Liver (tissue), 9 donors: Measurements from ENCODE around the gene MUC6. TPM values are rescaled to one million over a fixed set of nuclear protein-coding genes. Genes with fewer than 3 reads are reported as not detected.

Experiments used
- DNase-seq: peaks from one replicate; pipeline ENCODE4 v3.0.0-alpha.2; 2017; ENCODE audit warnings: low spot score
- H3K27ac ChIP-seq, 2 donors: one replicate each; pipeline ENCODE4 v1.7.0; 2013; ENCODE audit warnings: inconsistent platforms in 2 of 2, low read length in 2 of 2, control low read depth in 1 of 2, low read depth in 1 of 2, mild to moderate bottlenecking in 1 of 2
- H3K27me3 ChIP-seq, 4 donors: one replicate each; pipeline versions ENCODE4 v1.6.1 to v1.7.0; 2013; ENCODE audit warnings: low read length in 3 of 4, inconsistent platforms in 1 of 4, mild to moderate bottlenecking in 1 of 4, moderate library complexity in 1 of 4; ENCODE audit not compliant: control insufficient read depth in 4 of 4, insufficient read depth in 4 of 4
- H3K36me3 ChIP-seq, 4 donors: one replicate each; pipeline versions ENCODE4 v1.6.1 to v1.7.0; 2013; ENCODE audit warnings: low read length in 3 of 4, mild to moderate bottlenecking in 3 of 4, low read depth in 1 of 4, moderate library complexity in 1 of 4; ENCODE audit not compliant: control insufficient read depth in 4 of 4, insufficient read depth in 3 of 4
- H3K4me1 ChIP-seq, 4 donors: one replicate each; pipeline versions ENCODE4 v1.6.1 to v1.7.0; 2013; ENCODE audit warnings: low read length in 3 of 4, mild to moderate bottlenecking in 3 of 4, moderate library complexity in 1 of 4; ENCODE audit not compliant: control insufficient read depth in 4 of 4, insufficient read depth in 4 of 4
- H3K4me3 ChIP-seq, 3 donors: one replicate each; pipeline versions ENCODE4 v1.6.1 to v1.7.0; 2013; ENCODE audit warnings: low read length in 3 of 3, control low read depth in 1 of 3, low read depth in 1 of 3, mild to moderate bottlenecking in 1 of 3
- H3K9ac ChIP-seq, 2 donors: one replicate each; pipeline ENCODE4 v1.7.0; 2013; ENCODE audit warnings: low read length in 2 of 2, mild to moderate bottlenecking in 2 of 2, moderate library complexity in 2 of 2, control low read depth in 1 of 2, low read depth in 1 of 2
- H3K9me3 ChIP-seq, 4 donors: one replicate each; pipeline versions ENCODE4 v1.6.1 to v1.7.0; 2013; ENCODE audit warnings: low read length in 3 of 4; ENCODE audit not compliant: control insufficient read depth in 4 of 4
- EGR1 ChIP-seq, 2 donors: IDR thresholded peaks; 2 replicates each; pipeline ENCODE4 v1.6.1; 2016 to 2018; ENCODE audit warnings: antibody characterized with exemption in 2 of 2, low read depth in 2 of 2
- FOXA1 ChIP-seq: IDR thresholded peaks from 2 replicates; pipeline ENCODE4 v1.6.1; 2016; ENCODE audit warnings: antibody characterized with exemption
- FOXA2 ChIP-seq: IDR thresholded peaks from 2 replicates; pipeline ENCODE4 v1.6.1; 2016; ENCODE audit warnings: antibody characterized with exemption
- GABPA ChIP-seq, 2 donors: IDR thresholded peaks in 1 of 2; conservative IDR thresholded peaks in 1 of 2; 2 replicates each; pipeline ENCODE4 v1.6.1; 2016; ENCODE audit warnings: antibody characterized with exemption in 2 of 2, mild to moderate bottlenecking in 1 of 2, moderate library complexity in 1 of 2
- HNF4A ChIP-seq, 2 donors: conservative IDR thresholded peaks; 2 replicates each; pipeline ENCODE4 v1.6.1; 2016; ENCODE audit warnings: antibody characterized with exemption in 2 of 2, mild to moderate bottlenecking in 2 of 2
- HNF4G ChIP-seq: IDR thresholded peaks from 2 replicates; pipeline ENCODE4 v1.6.1; 2016; ENCODE audit warnings: antibody characterized with exemption
- JUND ChIP-seq, 2 donors: IDR thresholded peaks; 2 replicates each; pipeline ENCODE4 v1.6.1; 2016; ENCODE audit warnings: antibody characterized with exemption in 2 of 2
- NR2F2 ChIP-seq: IDR thresholded peaks from 2 replicates; pipeline ENCODE4 v1.6.1; 2016; ENCODE audit warnings: antibody characterized with exemption
- RAD21 ChIP-seq, 2 donors: IDR thresholded peaks; 2 replicates each; pipeline ENCODE4 v1.6.1; 2016; ENCODE audit warnings: antibody characterized with exemption in 2 of 2, mild to moderate bottlenecking in 2 of 2
- RXRA ChIP-seq, 2 donors: IDR thresholded peaks; 2 replicates each; pipeline ENCODE4 v1.6.1; 2017 to 2018; ENCODE audit warnings: antibody characterized with exemption in 2 of 2, mild to moderate bottlenecking in 1 of 2
- SP1 ChIP-seq: IDR thresholded peaks from 2 replicates; pipeline ENCODE4 v1.6.1; 2018; ENCODE audit warnings: antibody characterized with exemption, mild to moderate bottlenecking
- TAF1 ChIP-seq: conservative IDR thresholded peaks from 2 replicates; pipeline ENCODE4 v1.6.1; 2016; ENCODE audit warnings: antibody characterized with exemption, mild to moderate bottlenecking
- YY1 ChIP-seq: IDR thresholded peaks from 2 replicates; pipeline ENCODE4 v1.6.1; 2016; ENCODE audit warnings: antibody characterized with exemption, mild to moderate bottlenecking
- WGBS: extraction: QIAGEN DNeasy Blood & Tissue Kit; methylation state at CpG from one replicate; pipeline ENCODE4 v1.1.7; 2013; 5-methylcytosine and 5-hydroxymethylcytosine counted together
- polyA plus RNA-seq, 2 donors: library from polyadenylated mRNA; stranded (reverse) in 1 of 2; unstranded in 1 of 2; fragments of 200-250 nt in 1 of 2; fragments of >200 nt in 1 of 2; fragmentation: Nextera tagmentation in 1 of 2; extraction: Ambion mirVana in 1 of 2; gene quantifications; one replicate each; pipeline versions ENCODE4 v1.2.1 to v1.2.3, GENCODE V29; 2013 to 2015
- total RNA-seq, 2 donors: library from RNA; depleted of rRNA; stranded (reverse); fragments of >200 nt; gene quantifications; one replicate each; pipeline ENCODE4 v1.2.3, GENCODE V29; 2014
- TF ChIP-seq, protein P1 (sequence below): IDR thresholded peaks from 2 replicates; pipeline ENCODE4 v1.6.1; 2016; ENCODE audit warnings: antibody characterized with exemption
- TF ChIP-seq, protein P2 (sequence below): IDR thresholded peaks from 2 replicates; pipeline ENCODE4 v1.6.1; 2016; ENCODE audit warnings: antibody characterized with exemption
- TF ChIP-seq, protein P3 (sequence below): IDR thresholded peaks from 2 replicates; pipeline ENCODE4 v1.6.1; 2016; ENCODE audit warnings: antibody characterized with exemption, mild to moderate bottlenecking
- TF ChIP-seq, protein P4 (sequence below): fragments of 150-350 bp; IDR thresholded peaks from 2 replicates; pipeline ENCODE4 v1.5.1; 2017; ENCODE audit warnings: improper control_type of control experiment, low read depth, low read length; ENCODE audit not compliant: missing input control
- TF ChIP-seq, protein P5 (sequence below): IDR thresholded peaks from 2 replicates; pipeline ENCODE4 v1.6.1; 2016; ENCODE audit warnings: antibody characterized with exemption
- donor health status: healthy.
- donor health status: healthy.
- donor health status: healthy.
- donor health status: healthy.
- donor health status: healthy.

MUC6 gene
- total and polyA plus RNA-seq, 4 donors: 0.05 to 0.54 (median 0.18) TPM

DNA sequence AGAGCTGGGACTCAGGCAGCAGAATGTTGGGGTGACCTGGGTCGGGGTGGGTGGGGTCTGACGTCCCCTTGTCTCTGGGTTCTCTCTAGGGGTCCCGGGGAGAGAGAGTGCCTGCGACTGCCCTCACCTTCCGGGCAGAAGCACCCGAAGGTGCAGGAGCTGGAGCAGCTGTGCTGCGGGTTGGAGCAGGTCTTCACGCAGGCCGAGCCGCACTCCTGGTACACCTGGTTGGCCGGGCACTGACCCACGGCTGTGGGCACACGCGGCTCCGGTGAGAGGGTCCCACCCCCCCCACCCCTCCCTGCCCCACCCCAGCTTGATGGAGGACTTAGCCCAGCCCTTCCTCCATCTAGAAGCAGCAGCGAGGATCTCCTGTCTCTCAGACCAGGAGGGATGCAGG, 6.4 kb downstream of the MUC6 start:
- no peak for TF ChIP-seq RXRA (IDR thresholded peaks at IDR 0.05)
- TF ChIP-seq TAF1: no peak
- TF ChIP-seq RAD21 (IDR thresholded peaks at IDR 0.05): no peak
- TF ChIP-seq NR2F2: no peak
- no peak for TF ChIP-seq EGR1 (IDR thresholded peaks at IDR 0.05; ENCODE audit: low read depth in 2 of 2)
- TF ChIP-seq HNF4G: no peak
- no peak for TF ChIP-seq GABPA (IDR thresholded peaks at IDR 0.05 in 1 of 2, conservative IDR thresholded peaks at IDR 0.05 in 1 of 2)
- TF ChIP-seq, protein P1, sequence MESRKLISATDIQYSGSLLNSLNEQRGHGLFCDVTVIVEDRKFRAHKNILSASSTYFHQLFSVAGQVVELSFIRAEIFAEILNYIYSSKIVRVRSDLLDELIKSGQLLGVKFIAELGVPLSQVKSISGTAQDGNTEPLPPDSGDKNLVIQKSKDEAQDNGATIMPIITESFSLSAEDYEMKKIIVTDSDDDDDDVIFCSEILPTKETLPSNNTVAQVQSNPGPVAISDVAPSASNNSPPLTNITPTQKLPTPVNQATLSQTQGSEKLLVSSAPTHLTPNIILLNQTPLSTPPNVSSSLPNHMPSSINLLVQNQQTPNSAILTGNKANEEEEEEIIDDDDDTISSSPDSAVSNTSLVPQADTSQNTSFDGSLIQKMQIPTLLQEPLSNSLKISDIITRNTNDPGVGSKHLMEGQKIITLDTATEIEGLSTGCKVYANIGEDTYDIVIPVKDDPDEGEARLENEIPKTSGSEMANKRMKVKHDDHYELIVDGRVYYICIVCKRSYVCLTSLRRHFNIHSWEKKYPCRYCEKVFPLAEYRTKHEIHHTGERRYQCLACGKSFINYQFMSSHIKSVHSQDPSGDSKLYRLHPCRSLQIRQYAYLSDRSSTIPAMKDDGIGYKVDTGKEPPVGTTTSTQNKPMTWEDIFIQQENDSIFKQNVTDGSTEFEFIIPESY: no peak
- TF ChIP-seq FOXA1: no peak
- TF ChIP-seq, protein P2, sequence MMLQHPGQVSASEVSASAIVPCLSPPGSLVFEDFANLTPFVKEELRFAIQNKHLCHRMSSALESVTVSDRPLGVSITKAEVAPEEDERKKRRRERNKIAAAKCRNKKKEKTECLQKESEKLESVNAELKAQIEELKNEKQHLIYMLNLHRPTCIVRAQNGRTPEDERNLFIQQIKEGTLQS: no peak
- no peak for TF ChIP-seq JUND (IDR thresholded peaks at IDR 0.05)
- no peak for TF ChIP-seq SP1
- TF ChIP-seq, protein P3, sequence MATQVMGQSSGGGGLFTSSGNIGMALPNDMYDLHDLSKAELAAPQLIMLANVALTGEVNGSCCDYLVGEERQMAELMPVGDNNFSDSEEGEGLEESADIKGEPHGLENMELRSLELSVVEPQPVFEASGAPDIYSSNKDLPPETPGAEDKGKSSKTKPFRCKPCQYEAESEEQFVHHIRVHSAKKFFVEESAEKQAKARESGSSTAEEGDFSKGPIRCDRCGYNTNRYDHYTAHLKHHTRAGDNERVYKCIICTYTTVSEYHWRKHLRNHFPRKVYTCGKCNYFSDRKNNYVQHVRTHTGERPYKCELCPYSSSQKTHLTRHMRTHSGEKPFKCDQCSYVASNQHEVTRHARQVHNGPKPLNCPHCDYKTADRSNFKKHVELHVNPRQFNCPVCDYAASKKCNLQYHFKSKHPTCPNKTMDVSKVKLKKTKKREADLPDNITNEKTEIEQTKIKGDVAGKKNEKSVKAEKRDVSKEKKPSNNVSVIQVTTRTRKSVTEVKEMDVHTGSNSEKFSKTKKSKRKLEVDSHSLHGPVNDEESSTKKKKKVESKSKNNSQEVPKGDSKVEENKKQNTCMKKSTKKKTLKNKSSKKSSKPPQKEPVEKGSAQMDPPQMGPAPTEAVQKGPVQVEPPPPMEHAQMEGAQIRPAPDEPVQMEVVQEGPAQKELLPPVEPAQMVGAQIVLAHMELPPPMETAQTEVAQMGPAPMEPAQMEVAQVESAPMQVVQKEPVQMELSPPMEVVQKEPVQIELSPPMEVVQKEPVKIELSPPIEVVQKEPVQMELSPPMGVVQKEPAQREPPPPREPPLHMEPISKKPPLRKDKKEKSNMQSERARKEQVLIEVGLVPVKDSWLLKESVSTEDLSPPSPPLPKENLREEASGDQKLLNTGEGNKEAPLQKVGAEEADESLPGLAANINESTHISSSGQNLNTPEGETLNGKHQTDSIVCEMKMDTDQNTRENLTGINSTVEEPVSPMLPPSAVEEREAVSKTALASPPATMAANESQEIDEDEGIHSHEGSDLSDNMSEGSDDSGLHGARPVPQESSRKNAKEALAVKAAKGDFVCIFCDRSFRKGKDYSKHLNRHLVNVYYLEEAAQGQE: no peak
- TF ChIP-seq HNF4A (conservative IDR thresholded peaks at IDR 0.05): no peak
- no peak for TF ChIP-seq YY1
- no peak for TF ChIP-seq FOXA2
- TF ChIP-seq, protein P4, sequence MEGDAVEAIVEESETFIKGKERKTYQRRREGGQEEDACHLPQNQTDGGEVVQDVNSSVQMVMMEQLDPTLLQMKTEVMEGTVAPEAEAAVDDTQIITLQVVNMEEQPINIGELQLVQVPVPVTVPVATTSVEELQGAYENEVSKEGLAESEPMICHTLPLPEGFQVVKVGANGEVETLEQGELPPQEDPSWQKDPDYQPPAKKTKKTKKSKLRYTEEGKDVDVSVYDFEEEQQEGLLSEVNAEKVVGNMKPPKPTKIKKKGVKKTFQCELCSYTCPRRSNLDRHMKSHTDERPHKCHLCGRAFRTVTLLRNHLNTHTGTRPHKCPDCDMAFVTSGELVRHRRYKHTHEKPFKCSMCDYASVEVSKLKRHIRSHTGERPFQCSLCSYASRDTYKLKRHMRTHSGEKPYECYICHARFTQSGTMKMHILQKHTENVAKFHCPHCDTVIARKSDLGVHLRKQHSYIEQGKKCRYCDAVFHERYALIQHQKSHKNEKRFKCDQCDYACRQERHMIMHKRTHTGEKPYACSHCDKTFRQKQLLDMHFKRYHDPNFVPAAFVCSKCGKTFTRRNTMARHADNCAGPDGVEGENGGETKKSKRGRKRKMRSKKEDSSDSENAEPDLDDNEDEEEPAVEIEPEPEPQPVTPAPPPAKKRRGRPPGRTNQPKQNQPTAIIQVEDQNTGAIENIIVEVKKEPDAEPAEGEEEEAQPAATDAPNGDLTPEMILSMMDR: no peak
- TF ChIP-seq, protein P5, sequence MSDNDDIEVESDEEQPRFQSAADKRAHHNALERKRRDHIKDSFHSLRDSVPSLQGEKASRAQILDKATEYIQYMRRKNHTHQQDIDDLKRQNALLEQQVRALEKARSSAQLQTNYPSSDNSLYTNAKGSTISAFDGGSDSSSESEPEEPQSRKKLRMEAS: no peak
- no peaks in the 10 kb centered on the region for H3K9me3 ChIP-seq
- WGBS: 68% methylated on average over 16 of the region's 16 CpGs
- no peak overlapping the region for H3K9ac ChIP-seq
- H3K27ac ChIP-seq: no peak overlapping the region
- H3K27me3 ChIP-seq: no peaks in the 10 kb centered on the region
- H3K4me3 ChIP-seq: no peak overlapping the region
- H3K4me1 ChIP-seq: no peaks in the 10 kb centered on the region
- no peak for DNase-seq
- no peaks in the 10 kb centered on the region for H3K36me3 ChIP-seq
